Astrocyte (in vitro differentiated cells and primary cell): Measurements from ENCODE around the gene TMEM98.

Experiments
- CTCF ChIP-seq: IDR thresholded peaks from 2 replicates; pipeline ENCODE4 v1.5.1; 2011; ENCODE audit warnings: low read depth, mild to moderate bottlenecking, inconsistent platforms, low read length, moderate library complexity; ENCODE audit not compliant: insufficient read depth
- EZH2 ChIP-seq: IDR thresholded peaks from 2 replicates; pipeline ENCODE4 v1.6.1; 2012; ENCODE audit warnings: mild to moderate bottlenecking, low read length, inconsistent platforms; ENCODE audit not compliant: insufficient read depth

GRCh38 chr17:32958418-32958817 lies 30.5 kb downstream of the TMEM98 start:
- TF ChIP-seq CTCF (no peak), EZH2 (no peak)
